ENCODE results near the gene MID1.

The MID1 gene

DNA sequence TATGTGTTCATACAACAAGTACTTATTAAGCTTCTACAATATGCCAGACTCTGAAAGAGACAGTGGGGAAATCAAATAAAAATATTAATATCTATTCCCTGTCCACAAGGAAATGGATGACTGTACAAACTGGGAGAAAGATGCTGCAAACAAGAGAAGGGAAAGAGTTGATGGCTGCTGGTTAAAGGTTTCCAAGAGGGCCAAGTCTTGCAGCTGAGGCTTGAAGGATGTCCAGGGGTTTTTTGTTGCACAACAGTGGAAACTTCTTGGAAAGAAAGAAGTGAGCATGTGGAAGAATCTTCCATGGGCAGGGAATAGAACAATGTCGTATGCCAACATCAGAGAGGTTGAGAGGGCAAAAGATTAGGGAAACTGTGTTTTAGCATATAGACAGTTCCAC, 95.8 kb downstream of the MID1 start:
- no peaks in the 10 kb centered on the region for H3K36me3 ChIP-seq (ENCODE audit: low read length)
- H3K27me3 ChIP-seq (ENCODE audit: low read length) = no peaks in the 10 kb centered on the region
- H4K20me1 ChIP-seq (ENCODE audit: low read depth, low read length) = no peaks in the 10 kb centered on the region
- H3K9me3 ChIP-seq (ENCODE audit: insufficient read depth, low read length) = no peaks in the 10 kb centered on the region
- no peak overlapping the region for H3K4me2 ChIP-seq (ENCODE audit: low read depth, low read length, poor library complexity, severe bottlenecking)
- H3K4me3 ChIP-seq (ENCODE audit: insufficient read depth, low read length, poor library complexity, severe bottlenecking) = no peak overlapping the region
- H3K27ac ChIP-seq (ENCODE audit: low read depth, low read length) = no peak overlapping the region
- H3K9me2 ChIP-seq (replicated peaks; ENCODE audit: insufficient read depth, low read length) = no peaks in the 10 kb centered on the region
- no peaks in the 10 kb centered on the region for H3F3A ChIP-seq (ENCODE audit: insufficient read depth)
- H3K9ac ChIP-seq (ENCODE audit: low read length) = no peak overlapping the region
- no peak overlapping the region for H2AFZ ChIP-seq (ENCODE audit: low read depth, low read length, severe bottlenecking)
- no peak for TF ChIP-seq EZH2phosphoT487 (conservative IDR thresholded peaks at IDR 0.05; ENCODE audit: low read length)
- no peak for TF ChIP-seq CTCF (IDR thresholded peaks at IDR 0.05; ENCODE audit: insufficient read depth, low read length, poor library complexity, severe bottlenecking)
- no peaks in the 10 kb centered on the region for H3K79me2 ChIP-seq (ENCODE audit: insufficient read depth, low read length)

- no peak overlapping the region for H2AFZ ChIP-seq (ENCODE audit: low read depth, low read length, severe bottlenecking)
- no peak overlapping the region for H3K9ac ChIP-seq (ENCODE audit: low read length)
- TF ChIP-seq EZH2phosphoT487 (conservative IDR thresholded peaks at IDR 0.05; ENCODE audit: low read length) (no peak), CTCF (IDR thresholded peaks at IDR 0.05; ENCODE audit: insufficient read depth, low read length, poor library complexity, severe bottlenecking) (no peak)
- no peaks in the 10 kb centered on the region for H3K9me3 ChIP-seq (ENCODE audit: insufficient read depth, low read length)
- no peaks in the 10 kb centered on the region for H3K36me3 ChIP-seq (ENCODE audit: low read length)
- H3K27me3 ChIP-seq (ENCODE audit: low read length) = no peaks in the 10 kb centered on the region
- no peak overlapping the region for H3K27ac ChIP-seq (ENCODE audit: low read depth, low read length)
- no peaks in the 10 kb centered on the region for H3K79me2 ChIP-seq (ENCODE audit: insufficient read depth, low read length)
- no peak overlapping the region for H3K4me3 ChIP-seq (ENCODE audit: insufficient read depth, low read length, poor library complexity, severe bottlenecking)
- no peaks in the 10 kb centered on the region for H4K20me1 ChIP-seq (ENCODE audit: low read depth, low read length)
- H3F3A ChIP-seq (ENCODE audit: insufficient read depth) = no peaks in the 10 kb centered on the region
- H3K4me2 ChIP-seq (ENCODE audit: low read depth, low read length, poor library complexity, severe bottlenecking) = no peak overlapping the region
- H3K9me2 ChIP-seq (replicated peaks; ENCODE audit: insufficient read depth, low read length) = no peaks in the 10 kb centered on the region
These were observed 100.6 kb downstream of the MID1 start for GRCh38 chrX:10519761-10520160.

- no peaks in the 10 kb centered on the region for H3K79me2 ChIP-seq (ENCODE audit: insufficient read depth, low read length)
- H3K36me3 ChIP-seq (ENCODE audit: low read length) = no peaks in the 10 kb centered on the region
- no peak overlapping the region for H2AFZ ChIP-seq (ENCODE audit: low read depth, low read length, severe bottlenecking)
- H3K27ac ChIP-seq (ENCODE audit: low read depth, low read length) = no peak overlapping the region
- TF ChIP-seq EZH2phosphoT487 (conservative IDR thresholded peaks at IDR 0.05; ENCODE audit: low read length) (no peak), CTCF (IDR thresholded peaks at IDR 0.05; ENCODE audit: insufficient read depth, low read length, poor library complexity, severe bottlenecking) (no peak)
- H3K4me2 ChIP-seq (ENCODE audit: low read depth, low read length, poor library complexity, severe bottlenecking) = no peak overlapping the region
- H3F3A ChIP-seq (ENCODE audit: insufficient read depth) = no peaks in the 10 kb centered on the region
- H4K20me1 ChIP-seq (ENCODE audit: low read depth, low read length) = no peaks in the 10 kb centered on the region
- no peaks in the 10 kb centered on the region for H3K9me3 ChIP-seq (ENCODE audit: insufficient read depth, low read length)
- H3K9ac ChIP-seq (ENCODE audit: low read length) = no peak overlapping the region
- H3K9me2 ChIP-seq (replicated peaks; ENCODE audit: insufficient read depth, low read length) = no peaks in the 10 kb centered on the region
- no peak overlapping the region for H3K4me3 ChIP-seq (ENCODE audit: insufficient read depth, low read length, poor library complexity, severe bottlenecking)
- no peaks in the 10 kb centered on the region for H3K27me3 ChIP-seq (ENCODE audit: low read length)
These were observed 101.1 kb downstream of the MID1 start for GRCh38 chrX:10519278-10519677.

- Histone ChIP-seq H4K20me1 (ENCODE audit: low read depth, low read length) (no peaks in the 10 kb centered on the region), H3K27me3 (ENCODE audit: low read length) (no peaks in the 10 kb centered on the region), H3K36me3 (ENCODE audit: low read length) (no peaks in the 10 kb centered on the region), H3K79me2 (ENCODE audit: insufficient read depth, low read length) (no peaks in the 10 kb centered on the region), H3K4me3 (ENCODE audit: insufficient read depth, low read length, poor library complexity, severe bottlenecking) (no peak overlapping the region), H2AFZ (ENCODE audit: low read depth, low read length, severe bottlenecking) (no peak overlapping the region), H3K27ac (ENCODE audit: low read depth, low read length) (no peak overlapping the region), H3K9me3 (ENCODE audit: insufficient read depth, low read length) (no peaks in the 10 kb centered on the region), H3K4me2 (ENCODE audit: low read depth, low read length, poor library complexity, severe bottlenecking) (no peak overlapping the region), H3K9ac (ENCODE audit: low read length) (no peak overlapping the region), H3K9me2 (replicated peaks; ENCODE audit: insufficient read depth, low read length) (no peaks in the 10 kb centered on the region), H3F3A (ENCODE audit: insufficient read depth) (no peaks in the 10 kb centered on the region)
- no peak for TF ChIP-seq EZH2phosphoT487 (conservative IDR thresholded peaks at IDR 0.05; ENCODE audit: low read length)
- no peak for TF ChIP-seq CTCF (IDR thresholded peaks at IDR 0.05; ENCODE audit: insufficient read depth, low read length, poor library complexity, severe bottlenecking)
These were observed 102.3 kb downstream of the MID1 start for GRCh38 chrX:10518073-10518472.

Data from SU-DHL-6 (cell line).